ENCODE measurements around the gene CCS.

DNA sequence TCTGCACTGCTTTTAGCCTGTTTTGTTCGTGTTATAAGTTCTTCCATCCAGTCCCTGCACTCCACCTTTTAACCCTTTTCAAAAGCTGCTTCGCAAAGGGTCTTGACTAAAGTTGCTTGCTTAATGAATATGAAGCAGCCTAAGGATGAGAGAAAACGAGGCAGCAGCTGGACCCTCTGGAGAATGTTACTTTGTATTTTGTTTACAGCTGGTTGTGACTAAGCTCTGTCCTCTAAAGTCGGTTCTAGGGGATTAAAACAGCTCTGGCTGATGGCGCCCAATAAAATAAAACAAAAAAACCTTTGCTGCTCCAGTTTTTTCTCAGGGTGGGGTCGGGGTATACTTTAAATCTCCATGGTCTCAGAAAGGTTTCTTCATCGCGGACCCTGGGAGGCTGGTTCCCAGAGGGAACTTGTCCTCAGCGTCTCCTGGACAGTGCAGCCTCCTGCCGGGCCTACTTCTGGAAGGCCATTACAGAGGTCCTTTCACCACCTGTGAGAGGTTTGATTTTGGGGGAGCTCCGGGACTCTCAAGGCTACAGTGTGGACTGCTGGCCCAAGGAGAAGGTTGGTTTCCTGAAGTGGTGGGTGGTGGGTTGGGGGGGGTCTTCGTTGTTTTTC lies 44.7 kb downstream of the CCS start:
- TF ChIP-seq, protein P1, sequence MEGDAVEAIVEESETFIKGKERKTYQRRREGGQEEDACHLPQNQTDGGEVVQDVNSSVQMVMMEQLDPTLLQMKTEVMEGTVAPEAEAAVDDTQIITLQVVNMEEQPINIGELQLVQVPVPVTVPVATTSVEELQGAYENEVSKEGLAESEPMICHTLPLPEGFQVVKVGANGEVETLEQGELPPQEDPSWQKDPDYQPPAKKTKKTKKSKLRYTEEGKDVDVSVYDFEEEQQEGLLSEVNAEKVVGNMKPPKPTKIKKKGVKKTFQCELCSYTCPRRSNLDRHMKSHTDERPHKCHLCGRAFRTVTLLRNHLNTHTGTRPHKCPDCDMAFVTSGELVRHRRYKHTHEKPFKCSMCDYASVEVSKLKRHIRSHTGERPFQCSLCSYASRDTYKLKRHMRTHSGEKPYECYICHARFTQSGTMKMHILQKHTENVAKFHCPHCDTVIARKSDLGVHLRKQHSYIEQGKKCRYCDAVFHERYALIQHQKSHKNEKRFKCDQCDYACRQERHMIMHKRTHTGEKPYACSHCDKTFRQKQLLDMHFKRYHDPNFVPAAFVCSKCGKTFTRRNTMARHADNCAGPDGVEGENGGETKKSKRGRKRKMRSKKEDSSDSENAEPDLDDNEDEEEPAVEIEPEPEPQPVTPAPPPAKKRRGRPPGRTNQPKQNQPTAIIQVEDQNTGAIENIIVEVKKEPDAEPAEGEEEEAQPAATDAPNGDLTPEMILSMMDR (IDR thresholded peaks at IDR 0.05), result no peak
- no peak for TF ChIP-seq EZH2 (IDR thresholded peaks at IDR 0.05; ENCODE audit: borderline replicate concordance, insufficient read depth, low read depth, low read length, poor library complexity, severe bottlenecking)

All from B cell (primary cell).